ENCODE data around the gene ASIC5.

GRCh38 chr4:155818639-155819038, 47.4 kb downstream of the ASIC5 start:
- TF ChIP-seq CTCF (IDR thresholded peaks at IDR 0.05; ENCODE audit: insufficient read depth, low read length, poor library complexity, severe bottlenecking) (no peak), EZH2phosphoT487 (conservative IDR thresholded peaks at IDR 0.05; ENCODE audit: low read length) (no peak)

Data from SU-DHL-6 (cell line).